ENCODE data around the gene POLE4. TPM values are rescaled to one million over a fixed set of nuclear protein-coding genes. Genes with fewer than 3 reads are reported as not detected.

The POLE4 gene
- total RNA-seq, result 19.5 and 20.0 TPM in 2 replicates

GRCh38 chr2:74958274-74959105 lies at the start of gene POLE4:
Gene POLE4 (plus strand): TSS chr2:74958643. CDS start chr2:74958680, 37 bp downstream.

Other genes starting within 250 kb of the POLE4 start
- gene HK2, start 124.5 kb upstream of the POLE4 start, total RNA-seq, result 2.0 and 2.5 TPM in 2 replicates
- gene TACR1, start 240.9 kb downstream of the POLE4 start, total RNA-seq, result not detected in 2 replicates